Kasumi-1 (cell line): ENCODE results near the gene HAAO.

Source experiments
- DNase-seq, 2 experiments: peaks; one replicate each; lab custom pipeline; 2025; lab: John Stamatoyannopoulos, UW

HAAO gene

GRCh38 chr2:42767899-42768705 is 24.3 kb downstream of the HAAO start:
- no peak for DNase-seq

GRCh38 chr2:42767080-42767898 is 25.1 kb downstream of the HAAO start:
- DNase-seq: no peak

DNA sequence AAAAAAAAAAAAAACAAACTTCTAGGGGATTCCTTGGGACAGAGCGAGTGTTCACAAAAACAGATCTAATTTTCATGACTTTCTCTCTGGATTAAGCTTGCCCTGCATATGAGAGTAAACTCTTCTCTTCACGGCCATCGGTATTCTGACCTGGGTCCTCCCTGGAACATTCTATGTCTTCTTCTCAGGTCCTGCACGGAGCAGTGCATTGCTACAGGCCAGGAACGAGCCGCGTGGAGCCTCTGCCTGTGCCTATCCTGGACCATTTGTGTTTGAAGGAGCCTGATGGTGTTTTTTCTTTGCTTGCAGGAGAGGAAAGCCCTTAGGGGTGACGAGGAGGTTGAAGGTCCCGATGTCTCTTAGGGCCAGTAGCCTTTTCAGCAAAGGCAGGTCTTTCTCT is 26.7 kb downstream of the HAAO start:
- no peak for DNase-seq

DNA sequence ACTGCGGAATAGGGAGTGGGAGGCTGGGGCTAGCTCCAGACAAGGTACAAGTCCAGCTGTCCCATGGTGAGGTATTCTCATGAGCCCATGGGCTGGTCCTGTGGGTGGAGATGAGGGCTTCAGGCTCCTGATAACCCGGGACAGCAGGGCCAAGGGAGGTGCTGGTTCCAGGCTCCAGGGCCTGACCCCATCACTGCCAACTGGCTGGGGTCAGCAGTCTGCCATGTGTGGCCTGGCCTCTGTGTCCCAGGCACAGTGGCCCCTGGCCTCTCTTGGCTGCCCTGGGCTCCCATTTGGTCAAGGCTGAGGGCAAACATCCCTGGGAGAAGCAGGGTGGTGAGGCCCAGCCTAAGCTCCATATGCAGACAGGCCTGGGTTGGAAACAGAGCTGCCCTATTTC is 27.5 kb downstream of the HAAO start:
- no peak for DNase-seq

DNA sequence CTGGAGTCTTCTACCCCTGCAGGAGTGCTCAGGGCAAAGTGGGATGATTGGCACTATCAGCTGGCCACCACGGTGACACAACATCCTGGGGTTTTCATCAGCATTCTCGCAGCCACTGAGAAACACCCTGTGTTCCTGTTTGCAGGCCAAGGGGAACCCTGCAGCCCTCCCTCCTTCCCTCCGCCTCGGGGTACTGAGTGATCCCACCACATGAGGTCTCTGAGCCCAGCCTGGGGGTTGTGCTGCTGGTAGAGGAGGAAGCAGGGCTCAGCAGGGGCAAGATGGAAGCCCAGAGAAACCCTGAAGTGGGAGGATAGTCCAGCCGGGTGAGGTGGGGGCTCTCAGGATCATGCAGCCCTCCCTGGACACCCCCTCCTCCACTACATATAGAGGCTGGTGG is 28.3 kb downstream of the HAAO start, which contains the start of gene OXER1:
Gene OXER1 (minus strand): TSS at position 40 of the 400 bp plus-strand sequence. CDS start 73 bp downstream, outside the sequence.
- DNase-seq: peak; percentile 62 to 67

DNA sequence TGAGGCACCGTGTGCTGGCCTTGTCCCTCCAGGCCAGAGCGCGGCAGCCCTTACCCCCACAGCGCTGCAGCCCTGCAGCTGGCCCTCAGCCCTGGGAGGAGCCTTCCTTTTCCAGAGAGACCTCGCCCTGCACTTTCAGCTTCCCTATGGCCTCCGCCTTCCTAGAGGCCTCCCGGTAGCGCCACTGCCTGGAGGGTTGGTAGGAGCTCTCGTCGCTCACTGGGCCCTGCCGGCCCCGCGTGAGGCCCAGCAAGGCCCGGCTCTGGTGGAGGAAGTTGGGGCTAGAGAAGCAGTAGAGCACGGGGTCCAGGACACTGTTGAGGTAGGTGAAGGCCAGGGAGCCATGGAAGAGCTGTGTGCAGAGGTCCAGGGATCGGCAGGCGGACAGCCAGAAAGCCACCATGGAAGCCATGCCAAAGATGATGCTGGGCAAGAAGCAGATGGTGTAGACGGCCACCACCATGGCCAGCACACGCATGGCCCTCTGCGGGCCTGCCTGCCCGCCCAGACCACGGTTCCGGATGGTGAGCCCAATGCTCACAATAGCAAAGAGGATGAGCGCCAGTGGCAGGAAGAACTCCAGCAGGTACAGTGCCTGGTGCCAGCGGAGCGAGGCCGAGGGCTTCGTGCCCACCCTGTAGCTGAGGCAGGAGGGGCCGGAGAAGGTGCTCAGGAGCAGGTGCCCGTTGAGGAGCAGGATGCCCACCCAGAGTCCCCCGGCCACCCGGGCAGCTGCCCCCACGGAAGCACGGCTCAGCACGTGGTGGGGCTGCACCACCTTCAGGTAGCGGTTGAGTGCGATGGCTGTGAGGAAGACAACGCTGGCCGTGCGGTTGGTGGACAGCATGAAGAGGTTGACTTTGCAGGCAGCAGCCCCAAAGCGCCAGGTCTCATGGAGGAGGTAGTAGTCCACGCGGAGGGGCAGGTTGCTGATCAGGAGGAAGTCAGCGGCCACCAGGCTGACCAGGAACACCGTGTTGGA is 29.3 kb downstream of the HAAO start:
- DNase-seq: no peak

GRCh38 chr2:42762155-42762554 is 30.2 kb downstream of the HAAO start:
- no peak for DNase-seq

- DNase-seq: no peak
These were observed 30.8 kb downstream of the HAAO start for GRCh38 chr2:42761554-42761953.

- DNase-seq: no peak
These were observed 33.6 kb downstream of the HAAO start for GRCh38 chr2:42758751-42759150.

GRCh38 chr2:42757981-42758740 is 34.2 kb downstream of the HAAO start:
- no peak for DNase-seq

DNA sequence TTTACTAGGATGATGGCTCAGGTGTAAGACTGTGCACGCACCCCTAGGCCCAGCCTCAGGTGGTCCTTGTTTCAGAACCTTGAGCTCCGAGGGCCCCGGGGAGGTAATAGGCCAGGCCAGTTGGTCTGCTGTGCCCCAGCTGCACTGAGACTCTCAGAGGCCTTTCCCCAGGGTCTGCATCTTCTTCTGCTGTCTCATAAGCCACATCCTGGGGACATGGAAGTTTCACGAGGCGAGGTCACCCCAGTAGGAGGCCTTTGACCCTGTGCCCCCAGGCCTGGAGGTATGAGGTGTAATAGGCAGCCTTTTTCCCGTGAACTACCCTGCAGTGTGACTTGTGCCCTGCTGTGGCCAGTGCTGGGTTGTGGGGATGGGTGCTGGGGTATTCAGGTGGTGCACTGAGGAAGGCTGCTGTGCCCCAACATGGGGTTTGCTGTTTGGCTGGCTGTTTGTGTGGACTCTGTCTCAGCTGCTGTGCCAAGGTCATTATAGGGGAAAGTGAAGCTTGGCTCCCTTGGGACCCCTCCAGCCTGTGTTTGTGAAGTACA is 35.3 kb downstream of the HAAO start:
- DNase-seq: no peak

DNA sequence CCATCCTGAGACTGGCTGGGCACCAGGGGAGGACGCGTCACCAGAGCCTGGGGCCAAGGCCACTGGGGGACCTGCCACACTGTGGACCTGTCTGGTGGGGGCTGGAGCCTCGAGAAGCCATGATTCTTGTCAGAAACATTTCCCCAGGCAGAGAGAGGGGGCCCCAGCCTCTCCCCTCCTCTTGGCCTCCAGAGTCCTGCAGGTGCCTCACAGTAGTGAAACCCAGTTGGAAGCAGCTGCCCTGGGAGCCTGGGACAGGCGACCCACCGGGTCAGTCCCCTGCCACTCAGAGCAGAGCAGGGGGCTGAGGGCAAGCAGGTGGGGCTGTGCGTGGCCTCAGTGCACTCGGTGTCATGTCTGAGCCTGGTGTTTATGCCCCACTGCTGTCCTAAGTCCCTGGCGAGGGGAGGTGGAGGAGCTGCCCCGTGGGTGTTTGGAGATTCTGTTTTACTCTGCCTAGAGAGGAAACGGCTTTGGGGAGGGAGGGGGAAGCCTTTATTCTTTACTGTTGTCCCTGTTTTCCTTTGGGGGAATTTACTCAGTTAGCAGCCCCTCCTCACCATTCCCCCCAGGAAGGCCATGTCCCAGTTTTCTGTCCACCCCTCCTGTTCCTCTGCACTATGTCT is 36.1 kb downstream of the HAAO start:
- no peak for DNase-seq

GRCh38 chr2:42755191-42755880 is 37.0 kb downstream of the HAAO start:
- peak in 1 of 2 experiments; percentile 6 for DNase-seq

DNA sequence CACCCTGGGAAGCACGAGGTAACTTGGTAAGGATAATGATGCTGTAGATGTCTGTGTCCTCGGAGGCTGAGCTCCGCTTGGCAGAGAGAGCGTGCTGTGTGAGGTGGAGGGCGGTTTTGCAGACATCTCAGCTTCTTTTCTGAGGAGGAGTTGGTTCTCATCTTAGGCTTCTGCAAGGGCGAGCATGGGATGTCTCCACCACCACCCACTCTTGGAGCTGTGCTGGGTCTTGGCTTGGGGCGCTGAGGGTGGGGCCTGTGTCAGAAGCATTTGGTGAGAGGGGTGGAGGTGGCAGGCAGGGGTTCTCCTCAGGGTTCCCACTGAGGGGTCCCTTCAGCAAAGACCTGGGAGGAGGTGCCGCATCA is 37.6 kb downstream of the HAAO start:
- no peak for DNase-seq

DNA sequence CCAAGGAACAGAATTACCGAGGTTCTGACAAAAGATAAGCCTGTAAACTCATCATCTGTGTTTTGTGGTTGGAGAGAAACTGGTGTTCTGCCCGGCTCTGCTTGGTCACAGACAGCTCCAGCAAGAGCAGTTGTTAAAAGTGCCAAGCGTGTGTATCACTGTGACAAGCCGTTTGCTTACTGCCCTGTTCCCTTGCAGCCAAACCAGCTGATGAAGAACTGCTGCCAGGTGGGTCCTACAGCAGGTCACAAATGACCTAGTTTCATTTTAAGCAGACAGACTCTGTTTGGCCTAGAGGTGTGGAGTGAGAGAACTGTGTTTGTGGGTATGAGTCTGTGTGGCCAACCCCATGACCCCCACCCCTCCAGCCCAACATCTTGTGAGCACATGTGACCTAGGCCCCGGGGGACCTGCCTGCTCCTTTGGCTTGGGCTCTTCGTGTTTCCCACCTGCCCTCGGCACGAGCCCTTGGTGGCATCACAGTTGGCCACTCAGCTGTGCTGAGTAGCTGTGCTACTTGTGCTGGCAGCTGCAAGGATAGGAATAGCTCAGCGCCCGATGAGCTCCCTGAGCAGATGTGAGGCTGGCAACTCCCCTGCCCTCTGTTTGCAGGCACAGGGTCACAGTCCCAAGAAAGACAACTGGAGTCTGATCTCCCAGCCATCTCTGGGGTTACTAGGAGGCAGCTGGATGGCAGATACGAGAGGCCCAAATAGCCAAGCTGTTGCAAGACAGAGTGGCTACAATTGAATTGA is 38.2 kb downstream of the HAAO start:
- no peak for DNase-seq

GRCh38 chr2:42752816-42753813 is 39.3 kb downstream of the HAAO start:
- DNase-seq: peak; percentile 71 to 84

GRCh38 chr2:42752314-42752713 is 40.1 kb downstream of the HAAO start:
- peak; percentile 96 to 97 for DNase-seq

GRCh38 chr2:42748840-42749239 is 43.5 kb downstream of the HAAO start:
- DNase-seq: no peak
